Hepatocyte (in vitro differentiated cells): ENCODE results near the gene ETHE1. TPM values are rescaled to one million over a fixed set of nuclear protein-coding genes. Genes with fewer than 3 reads are reported as not detected.

ENCODE experiments used
- DNase-seq: peaks from one replicate; pipeline ENCODE4 v3.0.0-alpha.2; 2016; ENCODE audit warnings: low spot score
- H2AFZ ChIP-seq: fragments of 200-600 bp; sonication (generic); 2 replicates; pipeline ENCODE4 v1.6.0; 2016; ENCODE audit warnings: antibody characterized with exemption, mild to moderate bottlenecking
- H3K27ac ChIP-seq: fragments of 200-600 bp; sonication (generic); 2 replicates; pipeline ENCODE4 v1.5.1; 2016; ENCODE audit warnings: mild to moderate bottlenecking
- H3K27me3 ChIP-seq: fragments of 200-600 bp; sonication (generic); 2 replicates; pipeline ENCODE4 v1.6.1; 2016
- H3K36me3 ChIP-seq: fragments of 200-600 bp; sonication (generic); replicated peaks from 2 replicates; pipeline ENCODE4 v1.5.1; 2016; ENCODE audit warnings: low read depth; ENCODE audit not compliant: insufficient read depth
- H3K4me1 ChIP-seq: fragments of 200-600 bp; sonication (generic); 2 replicates; pipeline ENCODE4 v1.5.1; 2016; ENCODE audit warnings: mild to moderate bottlenecking, moderate library complexity; ENCODE audit not compliant: insufficient read depth
- H3K4me2 ChIP-seq: fragments of 200-600 bp; sonication (generic); 2 replicates; pipeline ENCODE4 v1.6.0; 2016
- H3K4me3 ChIP-seq: fragments of 200-600 bp; sonication (generic); 2 replicates; pipeline ENCODE4 v1.5.1; 2016; ENCODE audit warnings: mild to moderate bottlenecking
- H3K79me2 ChIP-seq: fragments of 200-600 bp; sonication (generic); 2 replicates; pipeline ENCODE4 v1.6.0; 2017; ENCODE audit warnings: mild to moderate bottlenecking
- H3K9me2 ChIP-seq: fragments of 200-600 bp; sonication (generic); replicated peaks from 2 replicates; pipeline ENCODE4 v1.6.0; 2017; ENCODE audit warnings: mild to moderate bottlenecking; ENCODE audit not compliant: insufficient read depth
- H3K9me3 ChIP-seq: fragments of 200-600 bp; sonication (generic); 2 replicates; pipeline ENCODE4 v1.5.1; 2016; ENCODE audit warnings: low read depth, mild to moderate bottlenecking
- H4K20me1 ChIP-seq: fragments of 200-600 bp; sonication (generic); 2 replicates; pipeline ENCODE4 v1.6.0; 2016; ENCODE audit warnings: mild to moderate bottlenecking; ENCODE audit not compliant: insufficient read depth, poor library complexity, severe bottlenecking
- EZH2 ChIP-seq: fragments of 200-600 bp; sonication (generic); IDR thresholded peaks from 2 replicates; pipeline ENCODE4 v1.6.1; 2016; ENCODE audit warnings: antibody characterized with exemption, mild to moderate bottlenecking, borderline replicate concordance
- EZH2phosphoT487 ChIP-seq: fragments of 200-600 bp; sonication (generic); IDR thresholded peaks from one replicate; pipeline ENCODE4 v1.6.1; 2018; ENCODE audit warnings: antibody characterized with exemption, mild to moderate bottlenecking, low read depth, moderate library complexity; ENCODE audit not compliant: unreplicated experiment, severe bottlenecking
- WGBS: methylation state at CpG from one replicate; pipeline ENCODE4 v1.1.6; 2016; ENCODE audit warnings: low lambda C conversion rate; ENCODE audit errors: missing lambda C conversion rate; 5-methylcytosine and 5-hydroxymethylcytosine counted together
- polyA plus RNA-seq: library from polyadenylated mRNA; unstranded; fragments of >200 nt; fragmentation: Nextera tagmentation; extraction: Ambion mirVana; gene quantifications from 2 replicates; pipeline ENCODE4 v1.2.1, GENCODE V29; 2016
- total RNA-seq: library from RNA; depleted of rRNA; stranded (reverse); fragments of >200 nt; gene quantifications from 2 replicates; pipeline ENCODE4 v1.2.3, GENCODE V29; 2014
- TF ChIP-seq, protein P1 (sequence below): fragments of 200-600 bp; sonication (generic); IDR thresholded peaks from 2 replicates; pipeline ENCODE4 v1.5.1; 2016; ENCODE audit warnings: antibody characterized with exemption, mild to moderate bottlenecking; ENCODE audit not compliant: poor library complexity

ETHE1 gene
- total and polyA plus RNA-seq, 2 experiments from 2014 or later: 42.1 to 65.1 TPM

DNA sequence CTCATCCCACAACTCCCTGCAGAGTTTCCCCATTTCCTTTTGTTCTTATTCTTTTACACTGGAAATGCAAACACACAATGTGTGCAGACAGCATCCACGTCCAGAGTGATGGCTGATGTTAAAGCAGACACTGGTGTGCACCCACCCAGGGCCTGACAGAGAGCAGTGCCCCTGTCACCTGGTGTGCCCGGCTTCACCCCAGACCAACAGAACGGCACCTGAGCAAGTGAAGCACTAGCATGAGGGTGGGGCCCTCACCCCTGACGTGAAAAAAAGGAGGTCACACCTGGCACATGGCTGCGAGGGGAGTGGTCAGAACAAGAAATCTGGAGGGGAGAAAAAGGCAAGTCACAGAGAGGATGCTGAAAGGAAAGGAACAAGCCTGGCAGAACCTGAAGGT is 18.3 kb upstream of the ETHE1 start:
- Histone ChIP-seq H4K20me1 (no peaks in the 10 kb centered on the region), H3K36me3 (no peaks in the 10 kb centered on the region), H3K27ac (no peak overlapping the region), H3K9me2 (no peaks in the 10 kb centered on the region), H3K27me3 (no peaks in the 10 kb centered on the region), H3K79me2 (no peaks in the 10 kb centered on the region), H3K4me3 (no peak overlapping the region), H3K4me1 (no peaks in the 10 kb centered on the region), H3K9me3 (no peaks in the 10 kb centered on the region), H3K4me2 (no peak overlapping the region), H2AFZ (no peak overlapping the region)
- WGBS: 93% methylated on average over 5 of the region's 5 CpGs
- DNase-seq: no peak
- no peak for TF ChIP-seq EZH2

DNA sequence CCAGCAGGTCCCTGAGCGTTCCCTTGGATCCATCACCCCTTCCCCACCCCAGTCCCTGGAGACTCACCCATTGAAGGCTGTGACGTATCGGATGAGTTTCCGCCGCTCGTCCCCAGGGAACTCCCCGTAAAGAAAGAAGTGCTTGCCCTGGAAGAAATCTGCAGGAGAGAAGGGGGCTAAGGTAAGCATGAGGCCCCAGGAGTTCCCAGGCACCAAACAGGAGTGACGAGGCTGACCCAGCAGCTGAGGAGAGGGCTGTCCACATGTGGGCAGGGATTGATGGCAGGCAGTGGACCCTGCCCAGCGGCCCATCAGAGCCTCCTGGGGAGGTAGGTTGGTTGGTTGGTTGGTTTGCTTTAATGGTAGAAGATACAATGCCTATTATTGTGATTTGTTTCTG is 17.1 kb upstream of the ETHE1 start:
- WGBS: 99% methylated on average over 9 of the region's 9 CpGs
- no peaks in the 10 kb centered on the region for H3K79me2 ChIP-seq
- no peaks in the 10 kb centered on the region for H3K9me2 ChIP-seq
- peaks cover 4% of the 10 kb centered on the region for H3K36me3 ChIP-seq
- no peak overlapping the region for H3K27ac ChIP-seq
- no peak for DNase-seq
- TF ChIP-seq EZH2 (no peak), EZH2phosphoT487 (no peak)
- TF ChIP-seq, protein P1, sequence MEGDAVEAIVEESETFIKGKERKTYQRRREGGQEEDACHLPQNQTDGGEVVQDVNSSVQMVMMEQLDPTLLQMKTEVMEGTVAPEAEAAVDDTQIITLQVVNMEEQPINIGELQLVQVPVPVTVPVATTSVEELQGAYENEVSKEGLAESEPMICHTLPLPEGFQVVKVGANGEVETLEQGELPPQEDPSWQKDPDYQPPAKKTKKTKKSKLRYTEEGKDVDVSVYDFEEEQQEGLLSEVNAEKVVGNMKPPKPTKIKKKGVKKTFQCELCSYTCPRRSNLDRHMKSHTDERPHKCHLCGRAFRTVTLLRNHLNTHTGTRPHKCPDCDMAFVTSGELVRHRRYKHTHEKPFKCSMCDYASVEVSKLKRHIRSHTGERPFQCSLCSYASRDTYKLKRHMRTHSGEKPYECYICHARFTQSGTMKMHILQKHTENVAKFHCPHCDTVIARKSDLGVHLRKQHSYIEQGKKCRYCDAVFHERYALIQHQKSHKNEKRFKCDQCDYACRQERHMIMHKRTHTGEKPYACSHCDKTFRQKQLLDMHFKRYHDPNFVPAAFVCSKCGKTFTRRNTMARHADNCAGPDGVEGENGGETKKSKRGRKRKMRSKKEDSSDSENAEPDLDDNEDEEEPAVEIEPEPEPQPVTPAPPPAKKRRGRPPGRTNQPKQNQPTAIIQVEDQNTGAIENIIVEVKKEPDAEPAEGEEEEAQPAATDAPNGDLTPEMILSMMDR: no peak
- no peaks in the 10 kb centered on the region for H3K9me3 ChIP-seq
- H3K4me3 ChIP-seq: no peak overlapping the region
- H3K4me2 ChIP-seq: no peak overlapping the region
- H3K27me3 ChIP-seq: no peaks in the 10 kb centered on the region
- H2AFZ ChIP-seq: no peak overlapping the region
- H4K20me1 ChIP-seq: no peaks in the 10 kb centered on the region
- no peaks in the 10 kb centered on the region for H3K4me1 ChIP-seq

DNA sequence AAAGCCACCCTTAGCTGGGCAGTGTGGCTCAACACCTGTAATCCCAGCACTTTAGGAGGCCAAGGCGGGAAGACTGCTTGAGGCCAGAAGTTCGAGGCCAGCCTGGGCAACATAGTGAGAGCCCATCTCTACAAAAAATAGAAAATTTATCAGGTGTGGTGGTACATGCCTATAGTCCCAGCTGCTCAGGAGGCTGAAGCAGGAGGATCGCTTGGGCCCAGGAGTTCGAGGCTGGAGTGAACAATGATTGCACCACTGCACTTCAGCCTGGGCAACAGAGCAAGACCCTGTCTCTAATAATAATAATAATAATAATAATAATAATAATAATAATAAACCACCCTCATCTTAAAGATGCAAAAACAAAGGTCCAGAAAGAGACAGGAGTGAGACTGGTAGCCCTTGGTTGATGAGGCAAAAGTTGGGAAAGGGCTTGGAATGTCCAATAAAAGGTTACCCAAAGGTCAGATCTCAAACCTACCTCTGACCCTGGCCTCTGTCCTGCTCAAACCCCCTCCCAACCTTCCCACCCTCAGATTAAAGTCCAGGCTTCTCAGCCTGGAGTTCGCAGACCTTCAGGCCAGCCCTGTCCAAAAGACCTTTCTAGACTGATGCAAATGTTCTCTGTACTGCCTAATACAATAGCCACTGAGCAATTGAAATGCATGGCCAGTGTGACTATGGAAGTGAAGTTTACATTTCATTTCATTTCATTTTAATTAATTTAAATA is 15.1 kb upstream of the ETHE1 start:
- no peak overlapping the region for H3K27ac ChIP-seq
- TF ChIP-seq EZH2phosphoT487 (no peak), EZH2 (no peak)
- TF ChIP-seq, protein P1: no peak
- DNase-seq: no peak
- no peaks in the 10 kb centered on the region for H3K79me2 ChIP-seq
- no peak overlapping the region for H2AFZ ChIP-seq
- H3K9me2 ChIP-seq: no peaks in the 10 kb centered on the region
- H3K36me3 ChIP-seq: peaks cover 4% of the 10 kb centered on the region
- H3K4me3 ChIP-seq: no peak overlapping the region
- no peaks in the 10 kb centered on the region for H4K20me1 ChIP-seq
- 97% methylated on average over 5 of the region's 5 CpGs for WGBS
- no peak overlapping the region for H3K4me2 ChIP-seq
- H3K27me3 ChIP-seq: no peaks in the 10 kb centered on the region
- no peaks in the 10 kb centered on the region for H3K9me3 ChIP-seq
- no peaks in the 10 kb centered on the region for H3K4me1 ChIP-seq

DNA sequence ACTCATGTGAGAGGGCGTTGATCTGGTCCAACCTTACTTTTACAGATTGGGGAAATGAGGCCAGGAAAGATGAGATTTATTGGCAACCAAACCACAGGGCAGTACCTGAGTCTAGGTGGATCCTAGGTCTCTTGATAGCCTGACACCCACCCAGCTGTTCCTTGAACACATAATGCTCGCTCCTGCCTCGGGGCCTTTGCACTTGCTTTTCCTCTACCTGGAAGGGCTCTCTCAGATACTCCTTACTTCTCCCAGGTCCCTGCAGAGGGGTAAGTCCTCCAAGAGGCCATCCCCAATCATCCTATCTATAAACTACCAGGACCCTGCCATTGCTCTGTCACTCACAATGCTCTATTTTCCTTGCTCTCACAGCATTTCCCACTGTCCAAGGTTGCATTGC is 13.4 kb upstream of the ETHE1 start:
- Histone ChIP-seq H3K4me3 (no peak overlapping the region), H3K4me2 (no peak overlapping the region), H3K9me2 (no peaks in the 10 kb centered on the region), H3K9me3 (no peaks in the 10 kb centered on the region), H3K4me1 (no peaks in the 10 kb centered on the region), H4K20me1 (no peaks in the 10 kb centered on the region), H2AFZ (no peak overlapping the region), H3K36me3 (peaks cover 4% of the 10 kb centered on the region), H3K79me2 (no peaks in the 10 kb centered on the region), H3K27ac (no peak overlapping the region), H3K27me3 (no peaks in the 10 kb centered on the region)
- WGBS: 74% methylated on average over 3 of the region's 3 CpGs
- DNase-seq: no peak
- TF ChIP-seq, protein P1: no peak
- TF ChIP-seq EZH2 (no peak), EZH2phosphoT487 (no peak)
